ENCODE results near the gene RBM25. TPM values are rescaled to one million over a fixed set of nuclear protein-coding genes. Genes with fewer than 3 reads are reported as not detected.
A peak's percentile ranks its signal among the peaks of the same experiment; 100 is the strongest.

The RBM25 gene
- total and polyA plus RNA-seq, 10 of the 15 experiments (the other 5 are each of a cell fraction or from before 2014, with no cell fraction given), result 43.4 to 125 (median 74.1) TPM

DNA sequence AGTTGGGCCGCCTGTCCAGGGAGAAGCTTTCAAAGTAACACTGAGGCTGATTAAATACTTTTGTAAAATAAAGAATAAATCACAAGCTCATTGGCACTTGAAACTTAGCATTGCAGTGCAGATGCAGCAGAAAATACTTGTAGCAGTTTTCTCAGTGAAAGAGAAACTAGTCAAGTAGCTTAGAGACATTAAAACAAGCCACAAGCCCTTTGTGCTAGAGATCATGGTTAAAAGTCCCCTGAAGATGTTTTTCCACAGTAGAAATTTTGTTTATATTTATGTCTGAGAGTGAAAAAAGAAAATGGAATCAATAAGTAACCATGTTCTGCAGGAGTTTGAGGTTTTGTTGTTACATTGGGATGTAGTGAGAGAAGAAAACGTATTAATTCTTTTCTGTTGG, 83.9 kb downstream of the RBM25 start (continued):
- TF ChIP-seq, protein P1, sequence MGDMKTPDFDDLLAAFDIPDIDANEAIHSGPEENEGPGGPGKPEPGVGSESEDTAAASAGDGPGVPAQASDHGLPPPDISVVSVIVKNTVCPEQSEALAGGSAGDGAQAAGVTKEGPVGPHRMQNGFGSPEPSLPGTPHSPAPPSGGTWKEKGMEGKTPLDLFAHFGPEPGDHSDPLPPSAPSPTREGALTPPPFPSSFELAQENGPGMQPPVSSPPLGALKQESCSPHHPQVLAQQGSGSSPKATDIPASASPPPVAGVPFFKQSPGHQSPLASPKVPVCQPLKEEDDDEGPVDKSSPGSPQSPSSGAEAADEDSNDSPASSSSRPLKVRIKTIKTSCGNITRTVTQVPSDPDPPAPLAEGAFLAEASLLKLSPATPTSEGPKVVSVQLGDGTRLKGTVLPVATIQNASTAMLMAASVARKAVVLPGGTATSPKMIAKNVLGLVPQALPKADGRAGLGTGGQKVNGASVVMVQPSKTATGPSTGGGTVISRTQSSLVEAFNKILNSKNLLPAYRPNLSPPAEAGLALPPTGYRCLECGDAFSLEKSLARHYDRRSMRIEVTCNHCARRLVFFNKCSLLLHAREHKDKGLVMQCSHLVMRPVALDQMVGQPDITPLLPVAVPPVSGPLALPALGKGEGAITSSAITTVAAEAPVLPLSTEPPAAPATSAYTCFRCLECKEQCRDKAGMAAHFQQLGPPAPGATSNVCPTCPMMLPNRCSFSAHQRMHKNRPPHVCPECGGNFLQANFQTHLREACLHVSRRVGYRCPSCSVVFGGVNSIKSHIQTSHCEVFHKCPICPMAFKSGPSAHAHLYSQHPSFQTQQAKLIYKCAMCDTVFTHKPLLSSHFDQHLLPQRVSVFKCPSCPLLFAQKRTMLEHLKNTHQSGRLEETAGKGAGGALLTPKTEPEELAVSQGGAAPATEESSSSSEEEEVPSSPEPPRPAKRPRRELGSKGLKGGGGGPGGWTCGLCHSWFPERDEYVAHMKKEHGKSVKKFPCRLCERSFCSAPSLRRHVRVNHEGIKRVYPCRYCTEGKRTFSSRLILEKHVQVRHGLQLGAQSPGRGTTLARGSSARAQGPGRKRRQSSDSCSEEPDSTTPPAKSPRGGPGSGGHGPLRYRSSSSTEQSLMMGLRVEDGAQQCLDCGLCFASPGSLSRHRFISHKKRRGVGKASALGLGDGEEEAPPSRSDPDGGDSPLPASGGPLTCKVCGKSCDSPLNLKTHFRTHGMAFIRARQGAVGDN (IDR thresholded peaks at IDR 0.05), result 0 out of 2 replicates have a peak, but pooled peaks have one; percentile 17
- TF ChIP-seq, protein P2, sequence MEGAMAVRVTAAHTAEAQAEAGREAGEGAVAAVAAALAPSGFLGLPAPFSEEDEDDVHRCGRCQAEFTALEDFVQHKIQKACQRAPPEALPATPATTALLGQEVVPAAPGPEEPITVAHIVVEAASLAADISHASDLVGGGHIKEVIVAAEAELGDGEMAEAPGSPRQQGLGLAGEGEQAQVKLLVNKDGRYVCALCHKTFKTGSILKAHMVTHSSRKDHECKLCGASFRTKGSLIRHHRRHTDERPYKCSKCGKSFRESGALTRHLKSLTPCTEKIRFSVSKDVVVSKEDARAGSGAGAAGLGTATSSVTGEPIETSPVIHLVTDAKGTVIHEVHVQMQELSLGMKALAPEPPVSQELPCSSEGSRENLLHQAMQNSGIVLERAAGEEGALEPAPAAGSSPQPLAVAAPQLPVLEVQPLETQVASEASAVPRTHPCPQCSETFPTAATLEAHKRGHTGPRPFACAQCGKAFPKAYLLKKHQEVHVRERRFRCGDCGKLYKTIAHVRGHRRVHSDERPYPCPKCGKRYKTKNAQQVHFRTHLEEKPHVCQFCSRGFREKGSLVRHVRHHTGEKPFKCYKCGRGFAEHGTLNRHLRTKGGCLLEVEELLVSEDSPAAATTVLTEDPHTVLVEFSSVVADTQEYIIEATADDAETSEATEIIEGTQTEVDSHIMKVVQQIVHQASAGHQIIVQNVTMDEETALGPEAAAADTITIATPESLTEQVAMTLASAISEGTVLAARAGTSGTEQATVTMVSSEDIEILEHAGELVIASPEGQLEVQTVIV (IDR thresholded peaks at IDR 0.05; ENCODE audit: borderline replicate concordance, partially characterized antibody), result no peak
- TF ChIP-seq STAT1 (conservative IDR thresholded peaks at IDR 0.05) (no peak), SPI1 (IDR thresholded peaks at IDR 0.05; ENCODE audit: borderline replicate concordance, insufficient read depth, low read depth, low read length) (no peak), EP300 (IDR thresholded peaks at IDR 0.05; ENCODE audit: borderline replicate concordance in 1 of 2, control insufficient read depth in 1 of 2, low read depth in 2 of 2, low read length in 2 of 2) (no peak), ZZZ3 (IDR thresholded peaks at IDR 0.05; ENCODE audit: control insufficient read depth, insufficient read length, low read depth) (no peak), IRF4 (IDR thresholded peaks at IDR 0.05; ENCODE audit: low read depth, low read length) (no peak), SUZ12 (IDR thresholded peaks at IDR 0.05; ENCODE audit: unreplicated experiment) (no peak)
- TF ChIP-seq, protein P3, sequence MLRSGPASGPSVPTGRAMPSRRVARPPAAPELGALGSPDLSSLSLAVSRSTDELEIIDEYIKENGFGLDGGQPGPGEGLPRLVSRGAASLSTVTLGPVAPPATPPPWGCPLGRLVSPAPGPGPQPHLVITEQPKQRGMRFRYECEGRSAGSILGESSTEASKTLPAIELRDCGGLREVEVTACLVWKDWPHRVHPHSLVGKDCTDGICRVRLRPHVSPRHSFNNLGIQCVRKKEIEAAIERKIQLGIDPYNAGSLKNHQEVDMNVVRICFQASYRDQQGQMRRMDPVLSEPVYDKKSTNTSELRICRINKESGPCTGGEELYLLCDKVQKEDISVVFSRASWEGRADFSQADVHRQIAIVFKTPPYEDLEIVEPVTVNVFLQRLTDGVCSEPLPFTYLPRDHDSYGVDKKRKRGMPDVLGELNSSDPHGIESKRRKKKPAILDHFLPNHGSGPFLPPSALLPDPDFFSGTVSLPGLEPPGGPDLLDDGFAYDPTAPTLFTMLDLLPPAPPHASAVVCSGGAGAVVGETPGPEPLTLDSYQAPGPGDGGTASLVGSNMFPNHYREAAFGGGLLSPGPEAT (IDR thresholded peaks at IDR 0.05; ENCODE audit: low read depth), result 0 out of 2 replicates have a peak, but pooled peaks have one; percentile 40
